ENCODE results near the gene SLC10A6.

SLC10A6 gene

GRCh38 chr4:86846921-86847320 lies 2.3 kb downstream of the SLC10A6 start:
- no peak for DNase-seq

GRCh38 chr4:86845593-86845992 lies 3.6 kb downstream of the SLC10A6 start:
- DNase-seq = no peak

- DNase-seq = no peak
These were observed 7.9 kb downstream of the SLC10A6 start for GRCh38 chr4:86841309-86841708.

- DNase-seq = no peak
These were observed 8.3 kb downstream of the SLC10A6 start for GRCh38 chr4:86840858-86841257.

GRCh38 chr4:86837691-86838503 lies 11.3 kb downstream of the SLC10A6 start:
- DNase-seq = no peak

- no peak for DNase-seq
These were observed 13.5 kb downstream of the SLC10A6 start for GRCh38 chr4:86835677-86836076.

- DNase-seq = no peak
These were observed 14.3 kb downstream of the SLC10A6 start for GRCh38 chr4:86834901-86835300.

GRCh38 chr4:86833615-86834014 lies 15.6 kb downstream of the SLC10A6 start:
- no peak for DNase-seq

- DNase-seq = no peak
These were observed 17.7 kb downstream of the SLC10A6 start for GRCh38 chr4:86831262-86832130.

- no peak for DNase-seq
These were observed 23.7 kb downstream of the SLC10A6 start for GRCh38 chr4:86825511-86825910.

- DNase-seq = no peak
These were observed 27.0 kb downstream of the SLC10A6 start for GRCh38 chr4:86822136-86822535.

- no peak for DNase-seq
These were observed 28.0 kb downstream of the SLC10A6 start for GRCh38 chr4:86821151-86821550.

- DNase-seq = no peak
These were observed 29.6 kb downstream of the SLC10A6 start for GRCh38 chr4:86819561-86819960.

GRCh38 chr4:86818841-86819240 lies 30.3 kb downstream of the SLC10A6 start:
- DNase-seq = no peak

GRCh38 chr4:86818211-86818610 lies 31.0 kb downstream of the SLC10A6 start:
- DNase-seq = no peak

- DNase-seq = no peak
These were observed 32.5 kb downstream of the SLC10A6 start for GRCh38 chr4:86816501-86817273.

GRCh38 chr4:86815653-86816052 lies 33.5 kb downstream of the SLC10A6 start:
- no peak for DNase-seq

GRCh38 chr4:86810847-86811246 lies 38.3 kb downstream of the SLC10A6 start:
- DNase-seq = no peak

GRCh38 chr4:86809809-86810208 lies 39.4 kb downstream of the SLC10A6 start:
- DNase-seq = no peak

- DNase-seq = no peak
These were observed 58.1 kb downstream of the SLC10A6 start for GRCh38 chr4:86791126-86791525.

GRCh38 chr4:86788826-86789225 lies 60.4 kb downstream of the SLC10A6 start:
- DNase-seq = no peak

GRCh38 chr4:86778175-86778574 lies 71.0 kb downstream of the SLC10A6 start:
- no peak for DNase-seq

GRCh38 chr4:86775061-86775460 lies 74.1 kb downstream of the SLC10A6 start:
- no peak for DNase-seq
